GM12874 (cell line): ENCODE data around the gene MRPS27.

ENCODE experiments used
- CTCF ChIP-seq: IDR thresholded peaks from 2 replicates; pipeline ENCODE4 v1.5.1; 2011; ENCODE audit warnings: low read depth, mild to moderate bottlenecking, control low read depth, low read length, moderate library complexity; ENCODE audit not compliant: insufficient read depth

MRPS27 gene

DNA sequence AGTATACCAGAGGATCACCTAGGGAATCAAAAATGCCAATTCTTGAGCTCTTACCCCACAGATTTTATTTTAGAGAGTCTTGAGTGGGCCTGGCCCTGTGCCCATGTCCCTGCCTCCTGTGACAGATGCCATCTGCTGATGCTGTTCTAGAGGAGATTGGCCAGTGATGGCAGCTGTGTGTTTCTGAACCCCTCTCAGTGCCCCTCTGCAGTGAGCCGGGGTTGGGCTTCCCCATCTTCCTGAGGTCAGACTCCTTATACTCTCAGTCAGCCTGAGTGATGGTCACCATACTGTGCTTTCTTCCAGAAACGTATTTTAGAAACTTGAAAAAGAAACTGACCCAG is 6.2 kb upstream of the MRPS27 start:
- no peak for TF ChIP-seq CTCF

DNA sequence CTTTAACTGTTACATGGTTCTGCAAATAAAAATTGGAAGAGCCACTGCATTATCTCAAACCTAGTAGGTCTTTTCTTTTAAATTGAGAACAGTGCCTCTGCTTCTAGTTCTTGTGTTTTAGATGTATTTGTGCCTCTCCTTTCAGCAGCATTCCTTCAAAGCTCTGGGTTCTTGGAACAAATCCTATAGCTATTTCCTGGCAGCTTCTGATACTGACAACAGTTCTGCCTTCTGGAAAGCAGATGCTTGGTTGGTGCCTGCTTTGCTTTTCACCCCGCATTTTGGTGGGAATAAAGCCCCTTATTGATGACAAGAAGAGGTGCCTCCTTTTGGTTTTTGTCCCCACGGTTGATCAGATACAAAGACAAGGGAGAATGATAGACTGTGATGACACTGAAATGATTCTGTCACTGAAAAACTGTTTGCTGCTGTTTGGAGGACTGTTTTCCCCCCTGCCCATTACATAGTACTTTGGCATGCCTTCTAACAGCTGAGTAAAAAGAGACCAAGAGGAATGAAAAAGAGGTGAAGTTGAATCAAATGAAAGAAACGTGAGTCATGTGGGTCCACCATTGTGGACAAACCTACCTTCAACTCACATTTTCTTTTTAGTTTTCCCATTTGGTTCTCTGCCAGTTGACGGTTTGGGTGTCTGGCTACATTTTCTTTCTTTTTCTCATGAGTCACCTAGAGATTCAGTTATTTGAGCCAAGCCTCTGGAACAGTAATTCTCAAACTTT is 5.7 kb upstream of the MRPS27 start:
- no peak for TF ChIP-seq CTCF

GRCh38 chr5:72324189-72324825 is 4.3 kb upstream of the MRPS27 start:
- no peak for TF ChIP-seq CTCF

DNA sequence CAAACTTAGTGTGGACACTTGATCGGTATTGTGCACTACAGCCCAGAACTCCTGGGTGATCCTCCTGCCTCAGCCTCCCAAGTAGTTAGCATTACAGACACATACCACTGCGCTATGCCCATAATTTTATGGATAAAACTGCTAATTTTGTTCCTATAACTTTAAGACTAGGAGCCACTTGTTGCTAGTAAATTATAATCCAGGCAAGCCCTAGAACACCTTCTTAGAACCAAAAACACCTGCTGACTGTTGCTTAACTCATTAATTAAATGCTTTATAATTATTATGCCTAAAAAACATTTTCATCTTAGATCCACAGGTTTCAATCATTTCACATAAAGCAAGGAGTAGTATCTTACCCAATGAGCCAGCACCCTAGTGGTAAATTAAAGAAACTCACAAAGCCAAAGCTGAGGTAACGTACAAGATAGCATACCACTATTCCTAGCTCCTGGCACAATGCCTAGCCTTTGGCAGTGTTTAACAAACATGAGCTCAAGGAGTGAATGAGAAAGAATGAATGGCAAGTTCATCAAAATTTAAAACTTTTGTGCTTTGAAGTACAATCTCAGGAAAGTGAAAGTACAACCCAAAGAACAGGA is 5.4 kb downstream of the MRPS27 start:
- peak; percentile 10; the same call in 1 of the 2 replicates for TF ChIP-seq CTCF

DNA sequence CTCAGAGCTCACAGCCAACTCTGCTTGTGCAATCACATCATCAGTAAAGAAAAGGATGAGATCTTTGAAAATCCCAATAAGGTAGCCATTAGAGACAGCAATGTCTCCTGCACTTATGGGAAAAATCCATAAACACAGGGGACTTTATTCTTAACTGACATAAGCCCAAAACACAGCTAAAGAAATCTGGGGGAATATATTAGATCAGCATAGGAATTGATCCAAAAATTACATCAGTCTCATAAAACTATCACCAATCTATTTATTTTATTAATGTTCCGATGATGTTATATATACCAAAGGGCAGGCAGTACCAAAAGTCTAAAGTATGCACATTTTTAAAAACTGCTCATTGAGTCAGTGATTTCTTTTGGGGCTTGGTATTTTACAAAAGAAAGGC is 6.9 kb downstream of the MRPS27 start:
- no peak for TF ChIP-seq CTCF

GRCh38 chr5:72308853-72309191 is 11.2 kb downstream of the MRPS27 start:
- TF ChIP-seq CTCF, result no peak

GRCh38 chr5:72307968-72308852 is 11.8 kb downstream of the MRPS27 start:
- peak; percentile 90 for TF ChIP-seq CTCF
